A549 (cell line): ENCODE measurements around the gene POMC. TPM values are rescaled to one million over a fixed set of nuclear protein-coding genes. Genes with fewer than 3 reads are reported as not detected.
A peak's percentile ranks its signal among the peaks of the same experiment; 100 is the strongest.

Source experiments
- ATAC-seq, 2 experiments: fragments of 200-7000 bp in 1 of 2; fragments of >200 bp in 1 of 2; cut with Nextera tagmentation in 1 of 2; cut with Tn5 transposase in 1 of 2; 3 replicates each; pipeline versions ENCODE4 v1.8.0 to v1.9.1; 2018 to 2020; ENCODE audit warnings: mild to moderate bottlenecking in 1 of 2, moderate library complexity in 1 of 2
- CTCF ChIA-PET: fragments of 300-600 bp; sonication (Branson Sonifier 250); formaldehyde crosslinking; extraction: SDS; loops from one replicate; lab custom pipeline; 2021; ENCODE audit warnings: antibody characterized with exemption, inconsistent platforms; lab: Yijun Ruan, JAX
- POLR2A ChIA-PET: fragments of 350-600 bp; formaldehyde crosslinking; extraction: SDS; loops from one replicate; lab custom pipeline; 2021; ENCODE audit warnings: antibody characterized with exemption, inconsistent platforms; lab: Yijun Ruan, JAX
- DNase-seq, 2 experiments: peaks; one replicate each; pipeline versions ENCODE4 v3.0.0 to v3.0.0-alpha.2; 2011 to 2016; ENCODE audit warnings: low read depth in 1 of 2, low spot score in 1 of 2
- FAIRE-seq: peaks from 2 replicates; lab custom pipeline; 2011; peaks lifted over from hg19 to GRCh38; lab: Jason Lieb, UNC
- H3K27ac ChIP-seq, 2 experiments: fragments of >200 bp; sonication (Bioruptor Twin); formaldehyde crosslinking; 3 replicates each; pipeline ENCODE4 v1.5.1; 2016 to 2017
- H3K4me1 ChIP-seq: fragments of >200 bp; sonication (Bioruptor Twin); formaldehyde crosslinking; 3 replicates; pipeline ENCODE4 v1.6.1; 2016
- H3K4me2 ChIP-seq: fragments of >200 bp; sonication (Bioruptor Twin); formaldehyde crosslinking; 3 replicates; pipeline ENCODE4 v1.6.1; 2016
- H3K4me3 ChIP-seq: fragments of >200 bp; sonication (Bioruptor Twin); formaldehyde crosslinking; 3 replicates; pipeline ENCODE4 v1.5.1; 2016
- H3K9me3 ChIP-seq: fragments of >200 bp; sonication (Bioruptor Twin); formaldehyde crosslinking; 3 replicates; pipeline ENCODE4 v1.6.1; 2016
- ATOH8 ChIP-seq: fragments of 250-450 bp; sonication (Bioruptor Pico); IDR thresholded peaks from 2 replicates; pipeline ENCODE4 v1.5.0; 2020; ENCODE audit warnings: low read depth, mild to moderate bottlenecking, moderate library complexity
- BCL3 ChIP-seq: fragments of >200 bp; sonication (Bioruptor Twin); formaldehyde crosslinking; IDR thresholded peaks from 3 replicates; pipeline ENCODE4 v1.6.1; 2016
- CHD2 ChIP-seq: fragments of 150-350 bp; IDR thresholded peaks from 2 replicates; pipeline ENCODE4 v1.6.1; 2014; ENCODE audit warnings: low read length; ENCODE audit not compliant: partially characterized antibody
- E2F6 ChIP-seq: IDR thresholded peaks from 2 replicates; pipeline ENCODE4 v1.6.1; 2012; ENCODE audit warnings: low read depth, borderline replicate concordance
- EP300 ChIP-seq, 2 experiments: fragments of >200 bp; sonication (Bioruptor Twin); formaldehyde crosslinking; IDR thresholded peaks; 2 replicates in 1 of 2; 3 replicates in 1 of 2; pipeline ENCODE4 v1.6.1; 2016 to 2017
- ESRRA ChIP-seq: fragments of 150-350 bp; IDR thresholded peaks from 2 replicates; pipeline ENCODE4 v1.6.1; 2014; ENCODE audit warnings: mild to moderate bottlenecking, low read length, borderline replicate concordance
- FOSB ChIP-seq: fragments of 250-450 bp; sonication (Bioruptor Pico); IDR thresholded peaks from 2 replicates; pipeline ENCODE4 v1.5.0; 2020; ENCODE audit warnings: mild to moderate bottlenecking, moderate library complexity
- FOSL2 ChIP-seq, 2 experiments: fragments of 450-650 bp in 1 of 2; fragments of >200 bp in 1 of 2; sonication (Bioruptor Twin) in 1 of 2; formaldehyde crosslinking; IDR thresholded peaks; 2 replicates each; pipeline versions ENCODE4 v1.5.0 to v1.6.1; 2016 to 2020; ENCODE audit warnings: mild to moderate bottlenecking in 1 of 2, moderate library complexity in 1 of 2
- FOXS1 ChIP-seq: fragments of 250-450 bp; sonication (Bioruptor Pico); IDR thresholded peaks from 2 replicates; pipeline ENCODE4 v1.5.0; 2020; ENCODE audit warnings: mild to moderate bottlenecking, moderate library complexity
- GATA3 ChIP-seq: IDR thresholded peaks from 2 replicates; pipeline ENCODE4 v1.6.1; 2012; ENCODE audit warnings: borderline replicate concordance
- HDAC2 ChIP-seq: fragments of 200-600 bp; sonication (generic); IDR thresholded peaks from 2 replicates; pipeline ENCODE4 v1.6.1; 2016
- JUN ChIP-seq, 2 experiments: fragments of >200 bp; sonication (Bioruptor Twin); formaldehyde crosslinking; IDR thresholded peaks; 2 replicates in 1 of 2; 3 replicates in 1 of 2; pipeline ENCODE4 v1.6.1; 2016 to 2017
- JUNB ChIP-seq: fragments of >200 bp; sonication (Bioruptor Twin); formaldehyde crosslinking; IDR thresholded peaks from 2 replicates; pipeline ENCODE4 v1.6.1; 2016
- MAFK ChIP-seq: fragments of 450-650 bp; IDR thresholded peaks from 2 replicates; pipeline ENCODE4 v1.6.1; 2014; ENCODE audit not compliant: partially characterized antibody
- MAX ChIP-seq: IDR thresholded peaks from 2 replicates; pipeline ENCODE4 v1.6.1; 2012
- MAZ ChIP-seq: fragments of 150-350 bp; IDR thresholded peaks from 2 replicates; pipeline ENCODE4 v1.6.1; 2014; ENCODE audit warnings: antibody characterized with exemption, low read depth, low read length, borderline replicate concordance
- MYC ChIP-seq: IDR thresholded peaks from 2 replicates; pipeline ENCODE4 v1.6.1; 2012; ENCODE audit warnings: mild to moderate bottlenecking, inconsistent platforms, low read length, improper control_type of control experiment, borderline replicate concordance
- RCOR1 ChIP-seq: fragments of 150-350 bp; IDR thresholded peaks from 2 replicates; pipeline ENCODE4 v1.6.1; 2014; ENCODE audit warnings: antibody characterized with exemption, low read length, low read depth
- SREBF2 ChIP-seq: fragments of 450-650 bp; IDR thresholded peaks from 2 replicates; pipeline ENCODE4 v1.6.1; 2014; ENCODE audit warnings: mild to moderate bottlenecking, moderate library complexity
- ZC3H11A ChIP-seq: fragments of 450-650 bp; IDR thresholded peaks from 2 replicates; pipeline ENCODE4 v1.6.1; 2014; ENCODE audit warnings: antibody characterized with exemption, mild to moderate bottlenecking
- ZFP36 ChIP-seq: fragments of 450-650 bp; IDR thresholded peaks from 2 replicates; pipeline ENCODE4 v1.6.1; 2014; ENCODE audit warnings: borderline replicate concordance; ENCODE audit not compliant: partially characterized antibody
- ZNF302 ChIP-seq: fragments of 250-450 bp; sonication (Bioruptor Pico); IDR thresholded peaks from 2 replicates; pipeline ENCODE4 v1.9.0; 2021; ENCODE audit warnings: inconsistent platforms, mild to moderate bottlenecking, moderate library complexity
- ZSCAN20 ChIP-seq: fragments of 250-450 bp; sonication (Bioruptor Pico); IDR thresholded peaks from 2 replicates; pipeline ENCODE4 v1.8.0; 2022; ENCODE audit warnings: mild to moderate bottlenecking, moderate library complexity
- WGBS: methylation state at CpG from one replicate; pipeline ENCODE4 v1.1.6; 2017; ENCODE audit errors: missing lambda C conversion rate; 5-methylcytosine and 5-hydroxymethylcytosine counted together
- polyA minus RNA-seq: library from RNA; depleted of rRNA, polyadenylated mRNA; stranded (reverse); fragments of >200 nt; gene quantifications from 2 replicates; pipeline ENCODE4 v1.2.3, GENCODE V29; 2011; rRNA and poly(A)+ RNA removed
- polyA plus RNA-seq, 4 experiments: library from polyadenylated mRNA; depleted of rRNA in 3 of 4; stranded (reverse); fragments of >200 nt; fragmentation: RNase III in 1 of 4; extraction: RNeasy Plus Mini Kit Qiagen cat#74134 plus additional on column Dnase treatment in 1 of 4; gene quantifications; 2 replicates in 3 of 4; 3 replicates in 1 of 4; pipeline ENCODE4 v1.2.3, GENCODE V29; 2011 to 2017
- TF ChIP-seq, protein P1 (sequence below): fragments of 450-650 bp; IDR thresholded peaks from 2 replicates; pipeline ENCODE4 v1.6.1; 2014; ENCODE audit warnings: antibody characterized with exemption

The POMC gene
- polyA plus RNA-seq (2011; rRNA removed) (not detected in 2 replicates), polyA plus RNA-seq (2017; fragmentation: RNase III; extraction: RNeasy Plus Mini Kit Qiagen cat#74134 plus additional on column Dnase treatment) (not detected in 3 replicates), polyA minus RNA-seq (not detected in 2 replicates)
- polyA plus RNA-seq (2012; cell fraction: cytosol; rRNA removed) = 0.06 TPM in 1 of 2 replicates, not detected in the other
- 0.07 TPM in 1 of 2 replicates, not detected in the other for polyA plus RNA-seq (2012; cell fraction: nucleus; rRNA removed)

DNA sequence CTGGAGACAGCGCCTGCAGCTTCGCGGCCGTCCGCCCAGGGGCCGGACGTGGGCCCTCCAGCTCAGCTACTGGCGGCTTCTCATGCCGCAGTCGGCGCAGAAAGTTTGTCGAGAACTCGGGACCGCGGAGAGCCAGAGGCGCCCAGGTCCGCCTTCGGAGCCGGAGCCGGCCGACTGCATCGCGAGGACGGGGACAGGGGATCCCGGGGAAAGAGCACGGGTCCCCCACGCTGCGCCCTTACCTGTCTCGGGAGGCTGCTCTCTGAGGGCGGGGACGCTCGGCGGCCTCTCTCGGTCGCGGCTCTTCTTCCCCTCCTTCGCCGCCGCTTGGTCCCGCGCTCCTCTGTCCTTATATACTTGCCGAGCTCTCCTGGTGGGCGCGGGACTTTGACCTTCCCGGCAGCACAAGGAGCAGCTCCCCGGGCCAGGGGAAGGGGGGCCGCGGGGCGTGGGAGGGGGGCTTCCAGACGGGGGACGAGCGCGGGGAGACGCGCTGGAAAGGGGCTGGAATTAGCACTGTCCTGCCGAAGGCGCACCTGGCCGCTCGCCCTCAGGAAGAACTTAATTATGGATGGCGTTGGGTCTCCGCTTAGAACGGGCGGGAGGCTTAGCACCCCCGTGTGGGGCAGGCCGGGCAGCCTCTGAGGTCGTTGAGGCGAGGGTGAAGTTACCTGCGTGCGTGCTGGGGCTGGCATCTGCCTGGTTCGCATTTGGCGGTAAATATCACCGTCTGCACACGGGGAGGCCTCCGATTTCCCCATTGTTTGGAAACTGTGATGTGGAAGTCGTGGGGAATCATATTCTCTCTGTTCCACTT lies at the start of gene POMC:
TSS of gene POMC (minus strand) at position 325 of the 817 bp plus-strand sequence. CDS start 3,808 bp downstream, outside the sequence.
- ChIA-PET POLR2A (interaction anchor here (0.9 kb wide), 1 partner anchor 376 kb away, joined by 7 read pairs; the partner anchor contains the start of genes CENPO and PTRHD1), CTCF (interaction anchor here (0.5 to 4.8 kb wide), 7 partner anchors 27 to 306 kb away, joined by 3 to 38 read pairs (median 8); no protein-coding TSS in a partner anchor)
- FAIRE-seq (no peak), ATAC-seq (peak; percentile 74 to 83), DNase-seq (peak; percentile 24 to 36)
- 46% methylated on average over 36 of the region's 75 CpGs for WGBS
- no peak for TF ChIP-seq RCOR1
- no peak for TF ChIP-seq FOSL2 (IDR thresholded peaks at IDR 0.05)
- no peak for TF ChIP-seq FOSL2 (CRISPR knock-in tag; IDR thresholded peaks at IDR 0.05)
- no peak for TF ChIP-seq FOSB (CRISPR knock-in tag)
- TF ChIP-seq E2F6 = 0 out of 2 replicates have a peak, but pooled peaks have one; percentile 14
- peak within 1 kb of the TSS; percentile 98 for H3K4me2 ChIP-seq
- peak within 1 kb of the TSS; percentile 49 for H3K4me3 ChIP-seq
- H3K9me3 ChIP-seq = no peaks in the 10 kb centered on the region
- peak within 1 kb of the TSS; percentile 21 to 54; a peak in 4 of 6 replicates for H3K27ac ChIP-seq
- H3K4me1 ChIP-seq = no peaks in the 10 kb centered on the region

DNA sequence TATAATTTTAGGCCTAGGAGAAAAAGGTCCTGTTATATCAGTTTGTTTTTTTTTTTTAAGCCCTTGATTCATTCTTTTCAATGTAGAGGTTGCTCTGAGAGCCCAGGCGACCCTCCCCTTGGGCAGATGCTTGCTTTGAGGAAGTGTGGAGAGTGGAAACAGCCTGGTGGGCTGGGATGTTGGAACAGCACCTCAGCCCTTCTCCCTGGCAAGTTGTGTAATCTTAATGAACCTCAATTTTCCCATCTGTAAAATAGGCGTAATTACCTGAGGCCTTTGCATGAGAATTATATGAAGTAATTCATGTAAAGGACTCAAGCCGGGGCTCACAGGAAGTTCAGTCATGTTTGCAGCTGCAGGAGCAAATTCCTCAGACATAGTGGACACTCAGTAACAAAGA lies 49.7 kb upstream of the POMC start:
- 68% methylated on average over 3 of the region's 3 CpGs for WGBS
- Histone ChIP-seq H3K4me2 (no peak overlapping the region), H3K27ac (no peak overlapping the region), H3K4me3 (no peak overlapping the region), H3K4me1 (no peaks in the 10 kb centered on the region), H3K9me3 (no peaks in the 10 kb centered on the region)
- FAIRE-seq (no peak), DNase-seq (no peak), ATAC-seq (no peak)
- TF ChIP-seq FOSB (CRISPR knock-in tag) (no peak), JUN (IDR thresholded peaks at IDR 0.05) (no peak), ESRRA (no peak), JUNB (no peak), EP300 (IDR thresholded peaks at IDR 0.05) (no peak)
- CTCF ChIA-PET = interaction anchor here (0.7 to 7.8 kb wide), 4 partner anchors 12 to 447 kb away, joined by 3 to 52 read pairs (median 5); no protein-coding TSS in a partner anchor
- POLR2A ChIA-PET = interaction anchor here (0.6 kb wide), 1 partner anchor 12 kb away, joined by 5 read pairs; no protein-coding TSS in a partner anchor

- Histone ChIP-seq H3K4me1 (no peaks in the 10 kb centered on the region), H3K9me3 (no peaks in the 10 kb centered on the region), H3K27ac (peak overlapping the region; percentile 70 to 80), H3K4me2 (peak overlapping the region; percentile 51), H3K4me3 (peak overlapping the region; percentile 51)
- ATAC-seq (peak; percentile 80 to 89), DNase-seq (peak; percentile 58 to 85), FAIRE-seq (no peak)
- ChIA-PET POLR2A (interaction anchor here (0.7 to 1.1 kb wide), 3 partner anchors 9 to 50 kb away, joined by 3 read pairs; no protein-coding TSS in a partner anchor), CTCF (interaction anchor here (0.6 to 7.8 kb wide), 2 partner anchors 14 to 81 kb away, joined by 3 to 52 read pairs; no protein-coding TSS in a partner anchor)
- WGBS = 57% methylated on average over 51 of the region's 71 CpGs
- TF ChIP-seq ATOH8 (CRISPR knock-in tag) (0 out of 2 replicates have a peak, but pooled peaks have one; percentile 10), MAX (peak; percentile 69), ZSCAN20 (CRISPR knock-in tag) (no peak), MYC (peak; percentile 61; the same call in 1 of the 2 replicates), MAZ (no peak), FOXS1 (no peak), ESRRA (no peak), E2F6 (0 out of 2 replicates have a peak, but pooled peaks have one; percentile 24), ZNF302 (no peak), GATA3 (no peak), SREBF2 (no peak), ZC3H11A (no peak), HDAC2 (no peak), MAFK (no peak), FOSL2 (IDR thresholded peaks at IDR 0.05) (no peak), FOSL2 (CRISPR knock-in tag; IDR thresholded peaks at IDR 0.05) (no peak), JUN (IDR thresholded peaks at IDR 0.05) (peak in 1 of 2 experiments; percentile 68; a peak in 3 of 5 replicates), BCL3 (peak; percentile 58; the same call in 2 of the 3 replicates), CHD2 (no peak), ZFP36 (no peak)
- TF ChIP-seq, protein P1, sequence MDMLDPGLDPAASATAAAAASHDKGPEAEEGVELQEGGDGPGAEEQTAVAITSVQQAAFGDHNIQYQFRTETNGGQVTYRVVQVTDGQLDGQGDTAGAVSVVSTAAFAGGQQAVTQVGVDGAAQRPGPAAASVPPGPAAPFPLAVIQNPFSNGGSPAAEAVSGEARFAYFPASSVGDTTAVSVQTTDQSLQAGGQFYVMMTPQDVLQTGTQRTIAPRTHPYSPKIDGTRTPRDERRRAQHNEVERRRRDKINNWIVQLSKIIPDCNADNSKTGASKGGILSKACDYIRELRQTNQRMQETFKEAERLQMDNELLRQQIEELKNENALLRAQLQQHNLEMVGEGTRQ = no peak
Measured at GRCh38 chr2:25215948-25216679, 47.7 kb upstream of the POMC start.
